ENCODE measurements around the gene CHL1. TPM values are rescaled to one million over a fixed set of nuclear protein-coding genes. Genes with fewer than 3 reads are reported as not detected.

The CHL1 gene, protein sequence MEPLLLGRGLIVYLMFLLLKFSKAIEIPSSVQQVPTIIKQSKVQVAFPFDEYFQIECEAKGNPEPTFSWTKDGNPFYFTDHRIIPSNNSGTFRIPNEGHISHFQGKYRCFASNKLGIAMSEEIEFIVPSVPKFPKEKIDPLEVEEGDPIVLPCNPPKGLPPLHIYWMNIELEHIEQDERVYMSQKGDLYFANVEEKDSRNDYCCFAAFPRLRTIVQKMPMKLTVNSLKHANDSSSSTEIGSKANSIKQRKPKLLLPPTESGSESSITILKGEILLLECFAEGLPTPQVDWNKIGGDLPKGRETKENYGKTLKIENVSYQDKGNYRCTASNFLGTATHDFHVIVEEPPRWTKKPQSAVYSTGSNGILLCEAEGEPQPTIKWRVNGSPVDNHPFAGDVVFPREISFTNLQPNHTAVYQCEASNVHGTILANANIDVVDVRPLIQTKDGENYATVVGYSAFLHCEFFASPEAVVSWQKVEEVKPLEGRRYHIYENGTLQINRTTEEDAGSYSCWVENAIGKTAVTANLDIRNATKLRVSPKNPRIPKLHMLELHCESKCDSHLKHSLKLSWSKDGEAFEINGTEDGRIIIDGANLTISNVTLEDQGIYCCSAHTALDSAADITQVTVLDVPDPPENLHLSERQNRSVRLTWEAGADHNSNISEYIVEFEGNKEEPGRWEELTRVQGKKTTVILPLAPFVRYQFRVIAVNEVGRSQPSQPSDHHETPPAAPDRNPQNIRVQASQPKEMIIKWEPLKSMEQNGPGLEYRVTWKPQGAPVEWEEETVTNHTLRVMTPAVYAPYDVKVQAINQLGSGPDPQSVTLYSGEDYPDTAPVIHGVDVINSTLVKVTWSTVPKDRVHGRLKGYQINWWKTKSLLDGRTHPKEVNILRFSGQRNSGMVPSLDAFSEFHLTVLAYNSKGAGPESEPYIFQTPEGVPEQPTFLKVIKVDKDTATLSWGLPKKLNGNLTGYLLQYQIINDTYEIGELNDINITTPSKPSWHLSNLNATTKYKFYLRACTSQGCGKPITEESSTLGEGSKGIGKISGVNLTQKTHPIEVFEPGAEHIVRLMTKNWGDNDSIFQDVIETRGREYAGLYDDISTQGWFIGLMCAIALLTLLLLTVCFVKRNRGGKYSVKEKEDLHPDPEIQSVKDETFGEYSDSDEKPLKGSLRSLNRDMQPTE (N-terminal part only)
- total RNA-seq: 10 to 100 TPM in 3 of 4 donors, 1 to 10 TPM in 1; 3.7 to 44.3 (median 23.4) TPM

DNA sequence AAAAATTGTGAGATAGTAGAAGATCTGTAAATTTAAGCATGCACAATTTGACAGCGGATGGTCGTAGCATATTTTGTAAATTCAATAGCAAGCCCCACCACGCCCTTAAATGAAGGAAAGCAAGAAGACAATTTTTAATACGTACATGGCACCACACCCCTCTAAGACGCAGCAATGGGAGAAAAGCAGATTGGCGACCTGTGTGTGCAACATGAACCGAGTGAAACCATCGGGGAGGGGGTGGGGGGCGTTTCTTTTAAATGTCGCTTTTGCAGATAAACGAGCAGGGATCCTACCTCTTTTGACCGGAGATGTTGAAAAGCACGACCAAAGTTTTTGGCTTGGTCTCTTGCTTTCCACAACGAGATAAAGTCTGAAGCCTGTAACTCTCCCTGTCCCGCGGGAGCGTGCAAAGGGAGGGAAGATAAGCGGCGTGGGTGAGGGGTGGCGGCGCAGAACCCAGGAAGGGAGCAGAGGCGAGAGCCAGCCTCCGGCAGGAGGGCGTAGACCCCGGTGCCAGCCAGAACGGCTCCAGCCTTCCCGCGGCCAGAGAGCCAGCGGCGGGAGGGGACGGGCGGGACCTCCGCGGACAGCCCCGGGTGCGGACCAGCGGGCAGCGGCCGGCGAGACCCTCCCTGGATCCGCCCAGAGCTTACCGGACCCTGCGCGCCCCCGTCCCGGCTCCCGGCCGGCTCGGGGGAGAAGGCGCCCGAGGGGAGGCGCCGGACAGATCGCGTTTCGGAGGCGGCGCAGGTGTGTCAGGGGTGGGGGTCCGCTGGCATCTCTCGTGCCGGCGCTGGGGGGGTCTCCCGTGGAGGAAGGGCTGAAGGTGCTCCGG is at the start of gene CHL1:
Gene CHL1 (plus strand): TSS at position 453 of the 838 bp plus-strand sequence. CDS start 123,014 bp downstream, outside the sequence.
- H3K9me3 ChIP-seq: no peaks in the 10 kb centered on the region
- DNase-seq: no peak
- H3K4me3 ChIP-seq: peak within 1 kb of the TSS; percentile 50 to 73 (median 60)
- intact Hi-C loops (cut with DNase I): no loop called here
- TF ChIP-seq, protein P1, sequence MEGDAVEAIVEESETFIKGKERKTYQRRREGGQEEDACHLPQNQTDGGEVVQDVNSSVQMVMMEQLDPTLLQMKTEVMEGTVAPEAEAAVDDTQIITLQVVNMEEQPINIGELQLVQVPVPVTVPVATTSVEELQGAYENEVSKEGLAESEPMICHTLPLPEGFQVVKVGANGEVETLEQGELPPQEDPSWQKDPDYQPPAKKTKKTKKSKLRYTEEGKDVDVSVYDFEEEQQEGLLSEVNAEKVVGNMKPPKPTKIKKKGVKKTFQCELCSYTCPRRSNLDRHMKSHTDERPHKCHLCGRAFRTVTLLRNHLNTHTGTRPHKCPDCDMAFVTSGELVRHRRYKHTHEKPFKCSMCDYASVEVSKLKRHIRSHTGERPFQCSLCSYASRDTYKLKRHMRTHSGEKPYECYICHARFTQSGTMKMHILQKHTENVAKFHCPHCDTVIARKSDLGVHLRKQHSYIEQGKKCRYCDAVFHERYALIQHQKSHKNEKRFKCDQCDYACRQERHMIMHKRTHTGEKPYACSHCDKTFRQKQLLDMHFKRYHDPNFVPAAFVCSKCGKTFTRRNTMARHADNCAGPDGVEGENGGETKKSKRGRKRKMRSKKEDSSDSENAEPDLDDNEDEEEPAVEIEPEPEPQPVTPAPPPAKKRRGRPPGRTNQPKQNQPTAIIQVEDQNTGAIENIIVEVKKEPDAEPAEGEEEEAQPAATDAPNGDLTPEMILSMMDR (IDR thresholded peaks at IDR 0.05): no peak
- TF ChIP-seq POLR2A (IDR thresholded peaks at IDR 0.05): no peak
- peak within 1 kb of the TSS; percentile 28 to 67 (median 53) for H3K27ac ChIP-seq
- H3K27me3 ChIP-seq: peaks cover 0 to 51% (median 2%) of the 10 kb centered on the region in 4 donors
- 2 to 5% methylated on average over 16 to 26 of the region's 64 CpGs for WGBS, 2 donors
- no peaks in the 10 kb centered on the region for H3K36me3 ChIP-seq
- H3K4me1 ChIP-seq: peaks cover 7 to 29% (median 18%) of the 10 kb centered on the region in 3 donors

DNA sequence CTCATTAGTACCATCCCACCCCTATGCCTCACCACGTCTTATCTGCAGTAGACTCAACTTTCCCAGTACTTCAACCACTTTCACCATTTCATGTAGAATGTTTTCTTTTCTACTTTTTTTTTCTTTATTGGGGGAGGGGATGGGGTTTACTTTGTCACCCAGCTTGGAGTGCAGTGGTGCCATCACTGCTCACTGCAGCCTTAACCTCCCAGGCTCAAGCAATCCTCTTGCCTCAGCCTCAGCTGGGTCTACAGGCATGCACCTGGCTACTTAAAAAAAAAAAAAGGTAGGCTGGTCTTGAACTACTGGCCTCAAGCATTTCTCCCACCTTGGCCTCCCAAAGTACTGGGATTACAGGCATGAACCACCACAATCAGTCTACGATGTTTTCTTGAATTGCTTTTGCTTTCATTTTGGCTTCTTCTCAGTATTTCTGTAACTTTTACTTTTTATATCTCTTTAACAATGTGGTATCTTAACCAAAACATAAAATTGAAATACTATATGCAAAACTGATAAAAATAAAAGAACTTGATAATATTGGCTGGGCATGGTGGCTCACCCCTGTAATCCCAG is 44.9 kb upstream of the CHL1 start:
- no peak overlapping the region for H3K27ac ChIP-seq
- WGBS, 2 donors: 63 to 68% methylated on average over 2 of the region's 2 CpGs
- no peaks in the 10 kb centered on the region for H3K36me3 ChIP-seq
- H3K4me3 ChIP-seq: no peak overlapping the region
- intact Hi-C loops (cut with DNase I): no loop called here
- H3K9me3 ChIP-seq: no peaks in the 10 kb centered on the region
- H3K4me1 ChIP-seq: no peaks in the 10 kb centered on the region
- H3K27me3 ChIP-seq: no peaks in the 10 kb centered on the region
- TF ChIP-seq POLR2A (IDR thresholded peaks at IDR 0.05): no peak
- TF ChIP-seq, protein P1 (IDR thresholded peaks at IDR 0.05): no peak
- no peak for DNase-seq

DNA sequence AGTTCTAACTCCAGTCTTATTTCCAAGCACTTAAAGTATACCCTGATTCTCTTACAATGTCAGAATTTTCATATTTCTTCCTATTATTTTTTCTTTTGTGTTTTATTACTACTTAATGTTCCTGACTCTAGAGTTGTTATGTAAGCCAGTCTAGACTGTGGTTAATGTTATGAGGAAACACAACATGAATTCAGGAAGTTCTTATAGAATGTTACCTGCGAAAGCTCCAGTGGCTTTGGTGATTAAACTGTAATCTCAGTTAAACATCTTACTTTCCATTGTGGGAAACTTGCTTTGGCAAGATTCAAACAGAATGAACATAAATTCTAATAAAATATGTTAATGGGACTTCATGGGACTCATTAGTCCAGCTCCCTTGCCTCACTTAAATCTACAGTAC is 36.6 kb upstream of the CHL1 start:
- no peak overlapping the region for H3K27ac ChIP-seq
- no peaks in the 10 kb centered on the region for H3K4me1 ChIP-seq
- no peak overlapping the region for H3K4me3 ChIP-seq
- no peaks in the 10 kb centered on the region for H3K27me3 ChIP-seq
- no peaks in the 10 kb centered on the region for H3K36me3 ChIP-seq
- no peak for DNase-seq
- TF ChIP-seq, protein P1 (IDR thresholded peaks at IDR 0.05): no peak
- TF ChIP-seq POLR2A (IDR thresholded peaks at IDR 0.05): no peak
- 50 to 69% methylated on average over 1 of the region's 1 CpG for WGBS, 2 donors
- no peaks in the 10 kb centered on the region for H3K9me3 ChIP-seq
- intact Hi-C loops (cut with DNase I): no loop called here

DNA sequence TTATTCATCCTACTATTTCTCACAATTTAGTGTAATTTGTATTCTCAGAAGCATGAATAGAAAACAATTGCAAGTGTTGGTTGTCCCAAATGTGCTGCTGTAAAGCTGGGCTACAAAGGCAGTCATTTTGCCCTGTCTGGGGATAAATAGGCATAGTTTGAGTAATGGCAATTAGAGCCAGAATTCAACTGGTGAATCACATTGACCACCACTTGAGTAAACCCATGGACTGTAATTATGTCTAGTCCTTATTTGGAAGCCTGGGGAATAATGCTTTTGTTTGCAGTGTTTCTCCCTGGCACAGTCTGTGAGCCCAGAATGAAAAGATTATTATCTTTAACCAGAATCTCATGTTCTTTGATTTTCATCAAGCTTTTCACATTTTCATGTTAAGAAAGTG is 30.5 kb upstream of the CHL1 start:
- no peak overlapping the region for H3K27ac ChIP-seq
- H3K36me3 ChIP-seq: no peaks in the 10 kb centered on the region
- TF ChIP-seq, protein P1 (IDR thresholded peaks at IDR 0.05): no peak
- no peak for TF ChIP-seq POLR2A (IDR thresholded peaks at IDR 0.05)
- H3K4me1 ChIP-seq: no peaks in the 10 kb centered on the region
- DNase-seq: no peak
- no peaks in the 10 kb centered on the region for H3K27me3 ChIP-seq
- no peaks in the 10 kb centered on the region for H3K9me3 ChIP-seq
- intact Hi-C loops (cut with DNase I): no loop called here
- no peak overlapping the region for H3K4me3 ChIP-seq

All from esophagus squamous epithelium (tissue), 5 donors.